ENCODE data around the gene SNX2.

DNA sequence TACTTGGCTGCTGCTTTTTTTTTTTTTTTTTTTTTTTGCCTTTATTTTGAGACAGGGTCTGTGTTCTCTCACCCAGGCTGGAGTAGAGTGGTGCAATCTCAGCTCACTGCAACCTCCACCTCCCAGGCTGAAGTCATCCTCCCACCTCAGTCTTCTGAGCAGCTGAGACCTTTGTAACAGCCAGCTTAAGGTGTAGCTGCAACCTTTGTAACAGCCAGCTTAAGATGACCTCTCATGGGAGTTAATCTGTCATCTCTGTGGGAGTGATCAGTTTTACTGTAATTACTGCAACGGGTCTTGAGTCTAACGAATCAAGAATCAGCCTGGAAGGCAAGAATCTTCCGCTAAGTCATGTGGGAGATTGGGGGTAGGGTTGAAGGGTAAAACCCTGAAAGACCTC is 31.6 kb upstream of the SNX2 start:
- TF ChIP-seq PPARA (CRISPR knock-in tag; IDR thresholded peaks at IDR 0.05; ENCODE audit: borderline replicate concordance) (no peak), RARB (CRISPR knock-in tag; IDR thresholded peaks at IDR 0.05) (no peak), PATZ1 (CRISPR knock-in tag; IDR thresholded peaks at IDR 0.05; ENCODE audit: borderline replicate concordance) (no peak), ISL1 (CRISPR knock-in tag; IDR thresholded peaks at IDR 0.05) (no peak), ZNF8 (CRISPR knock-in tag; IDR thresholded peaks at IDR 0.05) (no peak), BACH2 (CRISPR knock-in tag; IDR thresholded peaks at IDR 0.05; ENCODE audit: borderline replicate concordance) (no peak), ARNTL (CRISPR knock-in tag; IDR thresholded peaks at IDR 0.05; ENCODE audit: borderline replicate concordance, low read depth) (no peak), ZFP30 (CRISPR knock-in tag; IDR thresholded peaks at IDR 0.05) (no peak), GLIS3 (CRISPR knock-in tag; IDR thresholded peaks at IDR 0.05) (no peak), POU6F1 (CRISPR knock-in tag; IDR thresholded peaks at IDR 0.05; ENCODE audit: borderline replicate concordance, low read depth) (no peak), ZNF565 (CRISPR knock-in tag; conservative IDR thresholded peaks at IDR 0.05; ENCODE audit: low read depth) (no peak), ZFP3 (CRISPR knock-in tag; IDR thresholded peaks at IDR 0.05) (no peak), CSDC2 (CRISPR knock-in tag; IDR thresholded peaks at IDR 0.05) (no peak)
- TF ChIP-seq, protein P1, sequence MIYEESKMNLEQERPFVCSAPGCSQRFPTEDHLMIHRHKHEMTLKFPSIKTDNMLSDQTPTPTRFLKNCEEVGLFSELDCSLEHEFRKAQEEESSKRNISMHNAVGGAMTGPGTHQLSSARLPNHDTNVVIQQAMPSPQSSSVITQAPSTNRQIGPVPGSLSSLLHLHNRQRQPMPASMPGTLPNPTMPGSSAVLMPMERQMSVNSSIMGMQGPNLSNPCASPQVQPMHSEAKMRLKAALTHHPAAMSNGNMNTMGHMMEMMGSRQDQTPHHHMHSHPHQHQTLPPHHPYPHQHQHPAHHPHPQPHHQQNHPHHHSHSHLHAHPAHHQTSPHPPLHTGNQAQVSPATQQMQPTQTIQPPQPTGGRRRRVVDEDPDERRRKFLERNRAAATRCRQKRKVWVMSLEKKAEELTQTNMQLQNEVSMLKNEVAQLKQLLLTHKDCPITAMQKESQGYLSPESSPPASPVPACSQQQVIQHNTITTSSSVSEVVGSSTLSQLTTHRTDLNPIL (CRISPR knock-in tag; IDR thresholded peaks at IDR 0.05; ENCODE audit: low read depth), result no peak
